Caco-2 (cell line): Measurements from ENCODE around the gene IQUB. TPM values are rescaled to one million over a fixed set of nuclear protein-coding genes. Genes with fewer than 3 reads are reported as not detected.

Source experiments
- BruUV-seq: library from RNA; stranded (reverse); fragments of 400-500 nt; replicated peaks from 2 replicates; lab custom pipeline; 2021; lab: Mats Ljungman, UMichigan
- CTCF ChIA-PET: fragments of 300-600 bp; sonication (Branson Sonifier 250); formaldehyde crosslinking; loops from one replicate; lab custom pipeline; 2022; ENCODE audit warnings: antibody characterized with exemption; lab: Charles Lee
- POLR2A ChIA-PET: fragments of 300-600 bp; sonication (Branson Sonifier 250); formaldehyde crosslinking; loops from one replicate; lab custom pipeline; 2022; ENCODE audit warnings: antibody characterized with exemption; lab: Charles Lee
- DNase-seq, 2 experiments: peaks; one replicate each; pipeline versions ENCODE4 v3.0.0 to v3.0.0-alpha.2; 2020 to 2022
- H3K27me3 ChIP-seq: replicated peaks from 2 replicates; pipeline ENCODE4 v1.6.0; 2011; ENCODE audit warnings: low read length; ENCODE audit not compliant: control insufficient read depth, insufficient read depth
- H3K36me3 ChIP-seq: 2 replicates; pipeline ENCODE4 v1.5.1; 2011; ENCODE audit warnings: low read length; ENCODE audit not compliant: control insufficient read depth, insufficient read depth
- H3K4me1 ChIP-seq: fragments of 250-450 bp; sonication (Bioruptor Pico); 2 replicates; pipeline ENCODE4 v1.5.1; 2020; ENCODE audit warnings: mild to moderate bottlenecking
- H3K4me3 ChIP-seq: 2 replicates; pipeline ENCODE4 v1.5.1; 2011; ENCODE audit warnings: low read depth, mild to moderate bottlenecking, control low read depth, low read length
- H3K9me3 ChIP-seq: fragments of 250-450 bp; sonication (Bioruptor Pico); 2 replicates; pipeline ENCODE4 v1.5.1; 2020; ENCODE audit warnings: mild to moderate bottlenecking, moderate library complexity
- H3K27ac Mint-ChIP-seq: one replicate; pipeline ENCODE4 v1.8.0; 2022; ENCODE audit warnings: mixed read lengths; ENCODE audit not compliant: unreplicated experiment
- H3K27me3 Mint-ChIP-seq: one replicate; pipeline ENCODE4 v1.8.0; 2022; ENCODE audit warnings: mixed read lengths; ENCODE audit not compliant: insufficient read depth, unreplicated experiment
- H3K36me3 Mint-ChIP-seq: one replicate; pipeline ENCODE4 v1.8.0; 2022; ENCODE audit warnings: mild to moderate bottlenecking, mixed read lengths; ENCODE audit not compliant: insufficient read depth, unreplicated experiment
- H3K4me1 Mint-ChIP-seq: one replicate; pipeline ENCODE4 v1.8.0; 2022; ENCODE audit warnings: low read depth, mixed read lengths; ENCODE audit not compliant: unreplicated experiment
- H3K4me3 Mint-ChIP-seq: one replicate; pipeline ENCODE4 v1.8.0; 2022; ENCODE audit warnings: mild to moderate bottlenecking, moderate library complexity, mixed read lengths; ENCODE audit not compliant: unreplicated experiment
- H3K9me3 Mint-ChIP-seq: one replicate; pipeline ENCODE4 v1.8.0; 2022; ENCODE audit warnings: mixed read lengths; ENCODE audit not compliant: unreplicated experiment
- intact Hi-C: fragments of 100-400 bp; cut with micrococcal nuclease; formaldehyde crosslinking; loops from one replicate; pipeline ENCODE4 v1.10.0; 2022; ENCODE audit not compliant: unreplicated experiment
- total RNA-seq: library from RNA; stranded (reverse); gene quantifications from 2 replicates; pipeline ENCODE4 v1.2.3, GENCODE V29; 2022
- TF ChIP-seq, protein P1 (sequence below), 2 experiments: fragments of 200-600 bp in 1 of 2; IDR thresholded peaks; 1 replicate in 1 of 2; 2 replicates in 1 of 2; pipeline versions ENCODE4 v1.5.1 to v1.8.0; 2011 to 2022; ENCODE audit warnings: antibody characterized with exemption in 1 of 2, control low read depth in 1 of 2, inconsistent platforms in 1 of 2, low read depth in 1 of 2, low read length in 1 of 2, mild to moderate bottlenecking in 1 of 2, moderate library complexity in 1 of 2; ENCODE audit not compliant: insufficient read depth in 1 of 2, severe bottlenecking in 1 of 2, unreplicated experiment in 1 of 2

IQUB gene
- total RNA-seq, 1 experiment from 2014 or later, result 0.39 TPM

DNA sequence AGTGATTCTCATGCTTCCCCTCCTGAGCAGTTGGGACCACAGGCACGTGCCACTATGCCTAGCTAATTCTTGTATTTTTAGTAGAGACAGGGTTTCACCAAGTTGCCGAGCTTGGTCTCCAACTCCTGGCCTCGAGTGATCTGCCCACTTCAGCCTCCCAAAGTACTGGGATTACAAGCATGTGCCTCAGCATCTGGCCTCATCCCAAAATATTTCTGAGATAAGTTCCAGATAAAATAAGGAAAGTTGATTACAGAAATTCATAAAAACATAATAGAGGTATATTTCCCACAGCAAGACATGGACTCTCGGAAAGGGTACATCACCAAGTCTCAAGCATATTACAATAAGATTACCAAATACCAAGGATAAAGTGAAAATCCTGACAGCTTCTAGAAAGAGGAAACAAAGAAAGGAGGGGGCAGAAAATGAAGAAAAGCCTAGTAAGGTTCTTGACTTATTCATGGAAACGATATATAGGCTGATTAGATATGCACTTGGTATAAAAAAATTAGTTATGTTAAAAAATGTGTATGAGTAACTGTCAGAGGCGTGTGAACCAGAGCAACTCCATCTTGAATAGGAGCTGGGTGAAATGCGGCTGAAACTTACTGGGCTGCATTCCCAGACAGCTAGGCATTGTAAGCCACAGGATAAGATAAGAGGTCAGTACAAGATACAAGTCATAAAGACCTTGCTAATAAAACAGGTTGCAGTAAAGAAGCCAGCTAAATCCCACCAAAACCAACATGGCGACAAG lies 35.0 kb downstream of the IQUB start:
- TF ChIP-seq, protein P1, sequence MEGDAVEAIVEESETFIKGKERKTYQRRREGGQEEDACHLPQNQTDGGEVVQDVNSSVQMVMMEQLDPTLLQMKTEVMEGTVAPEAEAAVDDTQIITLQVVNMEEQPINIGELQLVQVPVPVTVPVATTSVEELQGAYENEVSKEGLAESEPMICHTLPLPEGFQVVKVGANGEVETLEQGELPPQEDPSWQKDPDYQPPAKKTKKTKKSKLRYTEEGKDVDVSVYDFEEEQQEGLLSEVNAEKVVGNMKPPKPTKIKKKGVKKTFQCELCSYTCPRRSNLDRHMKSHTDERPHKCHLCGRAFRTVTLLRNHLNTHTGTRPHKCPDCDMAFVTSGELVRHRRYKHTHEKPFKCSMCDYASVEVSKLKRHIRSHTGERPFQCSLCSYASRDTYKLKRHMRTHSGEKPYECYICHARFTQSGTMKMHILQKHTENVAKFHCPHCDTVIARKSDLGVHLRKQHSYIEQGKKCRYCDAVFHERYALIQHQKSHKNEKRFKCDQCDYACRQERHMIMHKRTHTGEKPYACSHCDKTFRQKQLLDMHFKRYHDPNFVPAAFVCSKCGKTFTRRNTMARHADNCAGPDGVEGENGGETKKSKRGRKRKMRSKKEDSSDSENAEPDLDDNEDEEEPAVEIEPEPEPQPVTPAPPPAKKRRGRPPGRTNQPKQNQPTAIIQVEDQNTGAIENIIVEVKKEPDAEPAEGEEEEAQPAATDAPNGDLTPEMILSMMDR (IDR thresholded peaks at IDR 0.05; ENCODE audit: insufficient read depth in 1 of 2, low read depth in 1 of 2, low read length in 1 of 2, severe bottlenecking in 1 of 2, unreplicated experiment in 1 of 2), result no peak
- Histone ChIP-seq H3K27me3 (no peaks in the 10 kb centered on the region), H3K4me3 (no peak overlapping the region), H3K36me3 (no peaks in the 10 kb centered on the region), H3K4me1 (no peaks in the 10 kb centered on the region), H3K9me3 (no peaks in the 10 kb centered on the region)
- intact Hi-C loops, result no loop called here
- ChIA-PET CTCF (no interaction called here), POLR2A (no interaction called here)
- peak in 1 of 2 experiments; percentile 3 for DNase-seq
- H3K4me3 Mint-ChIP-seq, result no peak overlapping the region
- H3K9me3 Mint-ChIP-seq, result no peaks in the 10 kb centered on the region
- H3K27me3 Mint-ChIP-seq, result peaks cover 3% of the 10 kb centered on the region
- H3K4me1 Mint-ChIP-seq, result peaks cover 7% of the 10 kb centered on the region
- no peaks in the 10 kb centered on the region for H3K36me3 Mint-ChIP-seq
- H3K27ac Mint-ChIP-seq, result no peak overlapping the region
- no TSS peak for BruUV-seq

DNA sequence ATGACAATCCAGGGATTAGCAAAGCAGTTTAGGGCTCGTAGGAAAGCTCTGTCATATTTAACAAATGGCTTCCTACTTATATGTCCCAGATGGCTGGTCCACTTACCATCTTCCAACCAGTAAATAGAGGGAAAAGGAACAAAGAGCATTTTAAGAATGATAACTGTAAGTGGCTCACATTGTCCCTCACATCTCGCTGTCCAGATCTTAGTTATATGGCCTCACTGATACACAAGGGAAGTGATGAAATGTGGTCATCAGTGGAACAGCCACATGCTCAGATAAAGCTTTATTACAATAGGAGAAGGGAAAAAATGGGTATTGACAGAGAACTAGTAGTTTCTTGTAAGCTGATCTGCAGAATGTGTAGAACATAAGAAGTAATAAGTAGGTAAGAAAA lies 35.8 kb downstream of the IQUB start:
- Mint-ChIP-seq H3K4me3 (no peak overlapping the region), H3K27me3 (peaks cover 3% of the 10 kb centered on the region), H3K36me3 (no peaks in the 10 kb centered on the region), H3K9me3 (no peaks in the 10 kb centered on the region), H3K4me1 (peaks cover 7% of the 10 kb centered on the region), H3K27ac (no peak overlapping the region)
- BruUV-seq, result no TSS peak
- no peak overlapping the region for H3K4me3 ChIP-seq
- H3K4me1 ChIP-seq, result no peaks in the 10 kb centered on the region
- no peak for DNase-seq
- H3K36me3 ChIP-seq, result no peaks in the 10 kb centered on the region
- intact Hi-C loops, result no loop called here
- CTCF ChIA-PET, result no interaction called here
- POLR2A ChIA-PET, result no interaction called here
- no peaks in the 10 kb centered on the region for H3K9me3 ChIP-seq
- TF ChIP-seq, protein P1 (IDR thresholded peaks at IDR 0.05; ENCODE audit: insufficient read depth in 1 of 2, low read depth in 1 of 2, low read length in 1 of 2, severe bottlenecking in 1 of 2, unreplicated experiment in 1 of 2), result no peak
- no peaks in the 10 kb centered on the region for H3K27me3 ChIP-seq

DNA sequence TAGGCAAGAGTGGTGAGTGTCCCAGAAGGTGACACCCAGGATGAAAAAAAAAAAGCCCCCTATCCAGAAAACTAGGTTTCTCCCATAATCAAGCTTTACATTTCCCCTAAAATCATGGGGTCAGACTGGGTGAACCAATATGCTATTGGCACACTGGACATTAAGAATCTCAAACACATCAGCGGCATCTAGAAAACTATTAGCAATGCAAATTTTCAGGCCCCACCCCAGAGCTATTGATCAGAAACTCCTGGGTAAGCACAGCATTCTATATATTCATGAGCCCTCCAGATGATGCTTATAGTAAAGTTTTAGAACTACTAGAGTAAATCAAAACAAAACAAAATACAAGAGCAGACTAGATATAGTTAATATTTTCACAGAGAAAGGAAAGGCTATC lies 36.4 kb downstream of the IQUB start:
- Mint-ChIP-seq H3K36me3 (no peaks in the 10 kb centered on the region), H3K9me3 (no peaks in the 10 kb centered on the region), H3K4me1 (peaks cover 7% of the 10 kb centered on the region), H3K27ac (no peak overlapping the region), H3K27me3 (peaks cover 3% of the 10 kb centered on the region), H3K4me3 (no peak overlapping the region)
- Histone ChIP-seq H3K36me3 (no peaks in the 10 kb centered on the region), H3K4me3 (no peak overlapping the region), H3K9me3 (no peaks in the 10 kb centered on the region), H3K4me1 (no peaks in the 10 kb centered on the region), H3K27me3 (no peaks in the 10 kb centered on the region)
- DNase-seq, result no peak
- CTCF ChIA-PET, result no interaction called here
- TF ChIP-seq, protein P1 (IDR thresholded peaks at IDR 0.05; ENCODE audit: insufficient read depth in 1 of 2, low read depth in 1 of 2, low read length in 1 of 2, severe bottlenecking in 1 of 2, unreplicated experiment in 1 of 2), result no peak
- intact Hi-C loops, result no loop called here
- BruUV-seq, result no TSS peak
- POLR2A ChIA-PET, result no interaction called here
